ENCODE results near the gene TRIO.

DNA sequence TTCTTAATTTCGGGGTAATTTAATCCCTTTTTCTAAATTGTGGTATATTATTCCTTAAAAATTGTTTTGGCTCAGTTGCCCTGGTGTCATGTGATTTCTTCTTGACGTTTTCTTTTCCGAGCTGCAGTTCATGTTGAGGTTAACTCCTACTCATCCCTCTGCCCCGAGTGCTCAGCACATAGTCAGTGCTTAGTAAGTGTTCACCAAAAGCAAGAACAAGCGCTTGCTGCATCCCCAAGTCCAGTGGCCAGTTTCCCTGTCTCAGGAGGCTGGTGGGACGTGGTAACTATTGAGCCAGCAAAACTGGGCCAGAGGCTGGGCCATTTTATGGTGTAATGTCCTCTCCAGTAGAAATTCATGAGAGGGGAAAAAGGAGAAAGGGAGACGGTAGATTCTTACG, 23.3 kb downstream of the TRIO start:
- TF ChIP-seq ZNF274 (IDR thresholded peaks at IDR 0.05; ENCODE audit: borderline replicate concordance, extremely low read depth, low read length) (no peak), GABPA (IDR thresholded peaks at IDR 0.05; ENCODE audit: borderline replicate concordance, insufficient read depth, low read length) (no peak), POLR2AphosphoS5 (IDR thresholded peaks at IDR 0.05; ENCODE audit: low read depth, low read length) (no peak), SIN3A (conservative IDR thresholded peaks at IDR 0.05 in 1 of 2, IDR thresholded peaks at IDR 0.05 in 1 of 2; ENCODE audit: low read depth in 1 of 2, low read length in 2 of 2) (no peak), RAD21 (IDR thresholded peaks at IDR 0.05 in 1 of 2, conservative IDR thresholded peaks at IDR 0.05 in 1 of 2; ENCODE audit: low read depth in 2 of 2, low read length in 2 of 2) (no peak), JUN (IDR thresholded peaks at IDR 0.05; ENCODE audit: low read depth, low read length) (no peak), TAF7 (optimal IDR thresholded peaks at IDR 0.05; ENCODE audit: borderline replicate concordance, low read depth, low read length) (no peak), TEAD4 (IDR thresholded peaks at IDR 0.05; ENCODE audit: low read depth, low read length) (no peak), EGR1 (IDR thresholded peaks at IDR 0.05; ENCODE audit: borderline replicate concordance, low read depth, low read length) (no peak), TAF1 (IDR thresholded peaks at IDR 0.05; ENCODE audit: low read depth, low read length) (no peak), BRCA1 (IDR thresholded peaks at IDR 0.05; ENCODE audit: low read depth, low read length) (no peak)
- TF ChIP-seq, protein P1, sequence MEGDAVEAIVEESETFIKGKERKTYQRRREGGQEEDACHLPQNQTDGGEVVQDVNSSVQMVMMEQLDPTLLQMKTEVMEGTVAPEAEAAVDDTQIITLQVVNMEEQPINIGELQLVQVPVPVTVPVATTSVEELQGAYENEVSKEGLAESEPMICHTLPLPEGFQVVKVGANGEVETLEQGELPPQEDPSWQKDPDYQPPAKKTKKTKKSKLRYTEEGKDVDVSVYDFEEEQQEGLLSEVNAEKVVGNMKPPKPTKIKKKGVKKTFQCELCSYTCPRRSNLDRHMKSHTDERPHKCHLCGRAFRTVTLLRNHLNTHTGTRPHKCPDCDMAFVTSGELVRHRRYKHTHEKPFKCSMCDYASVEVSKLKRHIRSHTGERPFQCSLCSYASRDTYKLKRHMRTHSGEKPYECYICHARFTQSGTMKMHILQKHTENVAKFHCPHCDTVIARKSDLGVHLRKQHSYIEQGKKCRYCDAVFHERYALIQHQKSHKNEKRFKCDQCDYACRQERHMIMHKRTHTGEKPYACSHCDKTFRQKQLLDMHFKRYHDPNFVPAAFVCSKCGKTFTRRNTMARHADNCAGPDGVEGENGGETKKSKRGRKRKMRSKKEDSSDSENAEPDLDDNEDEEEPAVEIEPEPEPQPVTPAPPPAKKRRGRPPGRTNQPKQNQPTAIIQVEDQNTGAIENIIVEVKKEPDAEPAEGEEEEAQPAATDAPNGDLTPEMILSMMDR (IDR thresholded peaks at IDR 0.05; ENCODE audit: control extremely low read depth in 1 of 3, insufficient read depth in 1 of 3, low read depth in 1 of 3, low read length in 3 of 3) = no peak
- TF ChIP-seq, protein P2, sequence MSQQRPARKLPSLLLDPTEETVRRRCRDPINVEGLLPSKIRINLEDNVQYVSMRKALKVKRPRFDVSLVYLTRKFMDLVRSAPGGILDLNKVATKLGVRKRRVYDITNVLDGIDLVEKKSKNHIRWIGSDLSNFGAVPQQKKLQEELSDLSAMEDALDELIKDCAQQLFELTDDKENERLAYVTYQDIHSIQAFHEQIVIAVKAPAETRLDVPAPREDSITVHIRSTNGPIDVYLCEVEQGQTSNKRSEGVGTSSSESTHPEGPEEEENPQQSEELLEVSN (IDR thresholded peaks at IDR 0.05) = no peak
- TF ChIP-seq, protein P3, sequence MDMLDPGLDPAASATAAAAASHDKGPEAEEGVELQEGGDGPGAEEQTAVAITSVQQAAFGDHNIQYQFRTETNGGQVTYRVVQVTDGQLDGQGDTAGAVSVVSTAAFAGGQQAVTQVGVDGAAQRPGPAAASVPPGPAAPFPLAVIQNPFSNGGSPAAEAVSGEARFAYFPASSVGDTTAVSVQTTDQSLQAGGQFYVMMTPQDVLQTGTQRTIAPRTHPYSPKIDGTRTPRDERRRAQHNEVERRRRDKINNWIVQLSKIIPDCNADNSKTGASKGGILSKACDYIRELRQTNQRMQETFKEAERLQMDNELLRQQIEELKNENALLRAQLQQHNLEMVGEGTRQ (IDR thresholded peaks at IDR 0.05; ENCODE audit: low read length) = no peak
